ENCODE results near the gene PTTG1IP. TPM values are rescaled to one million over a fixed set of nuclear protein-coding genes. Genes with fewer than 3 reads are reported as not detected.
A peak's percentile ranks its signal among the peaks of the same experiment; 100 is the strongest.

Gene PTTG1IP
- total RNA-seq, 6 experiments from 2014 or later: 54.3 to 195 (median 140) TPM

- 64% methylated on average over 4 of the region's 4 CpGs for WGBS (ENCODE audit: insufficient coverage, low coverage, low lambda C conversion rate, missing lambda C conversion rate)
- Histone ChIP-seq H3K9me3 (no peaks in the 10 kb centered on the region), H3K27ac (no peak overlapping the region), H3K4me1 (peaks cover 0 to 22% (median 10%) of the 10 kb centered on the region in 4 donors), H3K27me3 (no peaks in the 10 kb centered on the region), H3K4me3 (no peak overlapping the region), H3K36me3 (peaks cover 0 to 33% (median 9%) of the 10 kb centered on the region in 4 donors)
- ATAC-seq (no peak), DNase-seq (no peak)
- intact Hi-C loops (cut with DNase I): loop anchor here in 1 of 2 donors (10.0 kb wide), 1 partner anchor 100 kb away; no protein-coding TSS in a partner anchor
- TF ChIP-seq POLR2A (IDR thresholded peaks at IDR 0.05) (no peak), CTCF (IDR thresholded peaks at IDR 0.05) (no peak)
Observed at GRCh38 chr21:44805226-44805625, 68.3 kb downstream of the PTTG1IP start.

DNA sequence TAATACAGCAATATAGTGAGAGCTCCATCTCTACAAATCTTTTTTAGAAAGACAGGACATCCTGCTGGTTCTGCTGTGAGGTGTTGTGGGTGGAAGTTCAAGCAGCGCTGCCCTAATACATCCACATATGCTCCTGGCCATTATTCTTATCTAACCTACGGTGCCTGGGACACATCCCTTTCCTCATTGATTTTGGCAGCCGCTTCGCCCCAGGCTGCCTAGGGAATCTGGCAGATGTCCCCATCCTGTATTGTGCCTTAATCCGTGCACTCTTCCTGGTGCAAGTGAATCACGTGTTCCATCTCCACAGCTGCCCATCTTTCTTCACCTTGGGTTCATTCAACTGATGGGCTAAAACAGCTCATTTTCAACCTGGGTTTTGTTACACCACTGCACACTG, 68.7 kb downstream of the PTTG1IP start:
- Histone ChIP-seq H3K9me3 (no peaks in the 10 kb centered on the region), H3K27ac (no peak overlapping the region), H3K36me3 (peaks cover 0 to 30% (median 9%) of the 10 kb centered on the region in 4 donors), H3K4me3 (no peak overlapping the region), H3K4me1 (peaks cover 0 to 26% (median 12%) of the 10 kb centered on the region in 4 donors), H3K27me3 (no peaks in the 10 kb centered on the region)
- DNase-seq: peak in 2 of 3 donors; percentile 49 to 80
- ATAC-seq: peak; percentile 67 to 74 (median 69)
- intact Hi-C loops (cut with DNase I): loop anchor here in 1 of 2 donors (10.0 kb wide), 1 partner anchor 100 kb away; no protein-coding TSS in a partner anchor
- no peak for TF ChIP-seq CTCF (IDR thresholded peaks at IDR 0.05)
- no peak for TF ChIP-seq POLR2A (IDR thresholded peaks at IDR 0.05)
- WGBS (ENCODE audit: insufficient coverage, low coverage, low lambda C conversion rate, missing lambda C conversion rate): 16% methylated on average over 5 of the region's 6 CpGs

GRCh38 chr21:44803651-44804050, 69.8 kb downstream of the PTTG1IP start:
- Histone ChIP-seq H3K9me3 (no peaks in the 10 kb centered on the region), H3K27me3 (no peaks in the 10 kb centered on the region), H3K4me1 (peaks cover 0 to 26% (median 12%) of the 10 kb centered on the region in 4 donors), H3K36me3 (peaks cover 0 to 20% (median 9%) of the 10 kb centered on the region in 4 donors), H3K4me3 (no peak overlapping the region), H3K27ac (no peak overlapping the region)
- ATAC-seq (no peak), DNase-seq (no peak)
- intact Hi-C loops (cut with DNase I): loop anchor here in 1 of 2 donors (10.0 kb wide), 1 partner anchor 101 kb away; no protein-coding TSS in a partner anchor
- TF ChIP-seq CTCF (IDR thresholded peaks at IDR 0.05) (no peak), POLR2A (IDR thresholded peaks at IDR 0.05) (no peak)
- 70% methylated on average over 3 of the region's 3 CpGs for WGBS (ENCODE audit: insufficient coverage, low coverage, low lambda C conversion rate, missing lambda C conversion rate)

DNA sequence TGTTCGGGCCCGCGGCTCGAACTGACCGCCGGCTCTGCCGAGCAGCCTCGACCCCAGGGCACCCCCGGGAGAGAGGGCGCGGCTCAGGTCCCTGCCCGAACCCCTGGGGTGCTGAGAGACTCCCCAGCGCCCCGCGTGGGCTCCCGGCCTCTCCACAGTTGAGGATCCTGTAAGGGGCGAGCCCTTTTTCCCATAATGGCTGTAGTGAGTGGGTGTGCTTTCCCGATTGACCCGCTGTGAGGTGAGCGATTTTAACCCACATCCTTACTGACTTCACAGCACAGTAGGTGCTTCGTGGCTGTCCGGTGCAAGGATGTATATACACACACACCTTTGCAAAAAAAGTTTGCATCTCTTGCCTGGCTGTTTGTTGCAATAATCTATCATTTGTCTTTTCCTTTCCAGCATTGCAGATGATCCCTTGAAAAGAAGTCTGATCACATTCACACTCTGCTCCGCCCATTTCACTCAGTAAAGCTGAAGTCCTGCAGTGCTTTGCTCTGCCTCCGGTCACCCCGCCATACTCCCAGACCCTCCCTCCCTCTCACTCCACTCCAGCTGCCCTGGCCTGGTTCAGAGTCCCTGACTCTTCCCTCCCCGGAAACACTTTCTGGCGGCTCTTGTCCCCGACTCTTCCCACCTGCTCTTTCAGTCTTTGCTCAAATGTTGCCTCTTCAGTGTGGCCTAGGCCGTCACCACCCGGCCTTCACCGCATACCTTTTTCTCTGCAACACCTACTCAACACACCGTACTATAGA, 70.9 kb downstream of the PTTG1IP start:
- intact Hi-C loops (cut with DNase I): loop anchor here in 1 of 2 donors (10.0 kb wide), 1 partner anchor 102 kb away; no protein-coding TSS in a partner anchor
- no peak for TF ChIP-seq POLR2A (IDR thresholded peaks at IDR 0.05)
- TF ChIP-seq CTCF (IDR thresholded peaks at IDR 0.05): no peak
- H3K27ac ChIP-seq: no peak overlapping the region
- H3K27me3 ChIP-seq: no peaks in the 10 kb centered on the region
- ATAC-seq: no peak
- H3K36me3 ChIP-seq: peaks cover 0 to 12% (median 8%) of the 10 kb centered on the region in 4 donors
- 45% methylated on average over 13 of the region's 32 CpGs for WGBS (ENCODE audit: insufficient coverage, low coverage, low lambda C conversion rate, missing lambda C conversion rate)
- peak overlapping the region; percentile 87 to 99 (median 99) for H3K4me3 ChIP-seq
- peaks cover 0 to 26% (median 12%) of the 10 kb centered on the region in 4 donors for H3K4me1 ChIP-seq
- H3K9me3 ChIP-seq: no peaks in the 10 kb centered on the region
- DNase-seq: no peak
